IPS DF 4.7 (cell line): ENCODE data around the gene TP53BP2.
"Not testable (repeated sequence)": the region's sequence is repeated elsewhere in the genome, so short reads cannot be mapped to it uniquely, and the experiment has no call there.

ENCODE experiments used
- DNase-seq: peaks from one replicate; pipeline ENCODE4 v3.0.0-alpha.2; 2013; ENCODE audit warnings: low spot score; ENCODE audit errors: extremely low read depth

Gene TP53BP2

DNA sequence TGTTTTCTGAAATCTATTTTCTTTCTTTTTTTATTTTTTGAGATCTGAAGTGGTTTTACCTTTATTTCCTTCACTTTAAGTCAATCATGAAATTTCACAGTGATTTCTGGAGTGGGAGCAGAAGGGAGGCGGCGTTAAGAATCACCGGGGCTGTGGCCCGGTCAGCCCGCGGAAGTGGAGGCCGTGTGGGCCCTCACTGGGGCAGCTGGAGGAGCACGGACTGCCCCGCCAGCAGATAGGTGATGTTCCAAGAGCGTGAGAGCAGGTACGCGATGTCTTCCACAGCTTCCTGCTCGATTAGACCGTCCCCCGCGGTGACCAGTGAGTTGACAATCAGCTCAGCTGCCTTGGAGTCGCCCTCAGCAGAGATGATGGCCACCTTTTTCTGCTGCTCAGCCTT is 10.6 kb upstream of the TP53BP2 start:
- DNase-seq = no peak

DNA sequence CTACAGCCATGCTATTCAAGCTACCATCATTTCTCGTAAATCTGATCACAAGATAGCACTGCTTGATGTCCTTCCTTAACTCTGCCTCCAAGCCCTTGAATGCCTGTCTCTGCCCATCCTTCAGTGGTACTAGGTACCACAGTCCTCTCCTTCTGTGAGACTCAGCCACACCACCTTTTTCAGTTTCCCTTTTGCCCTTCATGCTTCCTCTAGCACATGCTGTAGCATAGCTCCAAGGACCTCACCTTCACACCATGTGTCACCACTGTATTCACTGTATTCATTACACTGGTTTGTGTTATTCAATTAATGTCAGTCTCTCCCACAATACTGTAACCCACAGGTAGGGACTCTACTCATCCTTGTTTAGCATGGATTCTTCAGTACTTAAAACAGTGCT is 8.0 kb upstream of the TP53BP2 start:
- no peak for DNase-seq

DNA sequence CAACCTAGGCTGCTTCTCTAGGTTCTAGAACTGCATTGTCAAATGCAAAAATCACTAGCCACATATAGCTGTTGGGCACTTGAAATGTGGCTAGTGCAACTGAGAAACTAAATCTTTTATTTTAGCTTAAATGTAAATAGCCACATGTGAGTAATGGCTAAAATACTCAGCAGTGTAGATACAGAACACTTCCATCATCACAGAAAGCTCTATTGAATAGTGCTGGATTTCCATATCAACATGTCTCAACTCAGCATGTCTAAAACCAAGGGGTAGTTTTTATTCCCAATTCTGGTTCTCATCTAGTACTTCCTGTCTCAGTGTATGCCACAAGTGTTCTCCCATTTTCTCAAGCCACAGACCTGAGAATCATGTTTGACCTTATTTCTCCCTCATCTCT is 7.5 kb upstream of the TP53BP2 start:
- no peak for DNase-seq

DNA sequence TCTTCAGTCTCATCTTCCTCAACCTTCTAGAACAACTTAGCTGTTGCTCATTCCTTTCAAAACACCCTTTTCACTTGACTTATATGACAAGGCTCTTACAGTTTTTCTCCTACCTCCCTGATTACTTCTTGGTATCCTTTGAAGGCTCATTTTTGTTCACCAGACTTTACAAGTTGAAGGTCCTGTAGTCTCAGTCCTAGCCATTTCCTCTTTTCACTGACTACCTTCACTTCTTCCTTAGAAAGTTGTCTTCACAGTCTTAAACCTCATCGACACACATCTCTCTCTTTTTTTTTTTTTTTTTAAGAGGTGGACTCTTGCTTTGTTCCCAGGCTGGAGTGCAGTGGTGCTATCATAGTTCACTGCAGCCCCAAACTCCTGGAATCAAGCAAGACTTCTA is 6.6 kb upstream of the TP53BP2 start:
- DNase-seq = no peak

DNA sequence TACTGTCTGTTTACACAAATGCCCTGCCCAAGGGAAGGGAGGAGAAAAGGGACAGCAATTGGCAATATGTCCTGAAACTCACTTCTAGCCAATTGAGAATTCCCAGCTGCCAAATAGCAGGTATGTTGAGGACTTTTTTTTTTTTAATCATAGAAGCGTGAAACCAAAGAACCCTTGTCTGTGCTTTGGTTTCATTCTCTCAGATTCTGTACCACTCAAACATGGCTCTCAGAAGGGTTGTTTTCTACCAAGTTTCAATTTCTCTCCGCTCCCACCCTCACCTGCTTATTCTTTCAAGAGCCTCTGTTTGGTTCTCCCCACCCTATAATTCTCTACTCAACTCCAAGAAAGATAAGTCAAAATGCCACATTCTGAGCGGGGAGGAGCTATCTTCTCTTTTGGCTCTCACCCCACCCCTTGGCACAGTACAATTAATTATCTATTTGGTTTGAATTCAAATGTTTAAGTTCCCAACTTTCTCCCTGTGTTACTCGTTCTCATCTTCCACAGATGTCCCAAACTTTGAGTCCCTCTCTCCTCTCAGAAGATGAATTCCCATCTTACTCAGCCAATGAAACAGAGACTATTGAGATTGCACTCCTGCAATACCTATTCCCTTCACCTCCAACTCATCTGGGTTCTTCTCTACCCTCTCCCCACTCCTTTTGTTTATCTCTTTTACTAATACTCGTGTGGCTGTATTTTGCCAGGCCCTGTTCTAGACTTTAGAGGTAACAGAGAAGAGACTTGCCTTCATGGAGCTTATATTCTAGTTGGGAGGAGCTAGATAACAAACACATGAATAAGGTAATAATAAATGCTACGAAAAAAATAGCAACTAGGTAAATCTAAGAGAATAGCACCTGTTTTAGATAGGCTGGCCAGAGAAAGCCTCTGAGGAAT is 3.9 kb upstream of the TP53BP2 start:
- no peak for DNase-seq

DNA sequence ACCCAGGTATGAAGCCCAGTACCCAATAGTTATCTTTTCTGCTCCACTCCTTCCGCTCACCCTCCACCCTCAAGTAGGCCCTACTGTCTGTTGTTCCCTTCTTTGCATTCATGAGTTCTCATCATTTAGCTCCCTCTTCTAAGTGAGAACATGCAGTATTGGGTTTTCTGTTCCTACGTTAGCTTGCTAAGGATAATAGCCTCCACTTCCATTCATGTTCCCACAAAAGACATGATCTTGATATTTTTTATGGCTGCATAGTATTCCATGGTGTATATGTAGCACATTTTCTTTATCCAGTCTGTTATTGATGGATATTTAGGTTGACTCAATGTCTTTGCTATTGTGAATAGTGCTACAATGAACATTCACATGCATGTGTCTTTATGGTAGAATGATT is 2.8 kb upstream of the TP53BP2 start:
- no peak for DNase-seq

DNA sequence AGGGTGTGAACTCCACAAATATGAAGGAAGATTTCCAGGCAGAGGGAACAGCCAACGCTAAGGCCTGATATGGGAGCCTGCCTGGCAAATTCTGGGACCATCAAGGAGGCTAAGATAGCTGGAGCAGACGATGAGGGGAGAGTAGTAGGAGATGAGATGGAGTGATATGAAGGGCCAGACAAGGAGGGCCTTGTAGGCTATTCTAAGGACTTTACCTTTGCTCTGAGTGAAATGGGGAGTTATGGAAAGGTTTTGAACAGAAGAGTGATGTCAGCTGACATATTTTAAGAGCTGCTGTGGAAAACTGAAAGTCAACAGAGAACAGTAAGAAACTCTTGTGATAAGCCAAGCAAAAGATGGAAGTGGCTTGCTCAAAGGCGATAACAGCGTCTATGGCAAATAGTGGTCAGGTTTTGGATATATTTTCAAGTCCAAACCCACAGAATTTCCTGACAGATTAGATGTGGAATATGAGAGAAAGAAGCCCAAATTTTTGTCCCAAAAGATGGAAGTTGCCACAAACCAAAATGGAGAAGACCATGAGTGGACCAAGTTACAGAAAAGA is 2.1 kb upstream of the TP53BP2 start:
- DNase-seq = no peak

DNA sequence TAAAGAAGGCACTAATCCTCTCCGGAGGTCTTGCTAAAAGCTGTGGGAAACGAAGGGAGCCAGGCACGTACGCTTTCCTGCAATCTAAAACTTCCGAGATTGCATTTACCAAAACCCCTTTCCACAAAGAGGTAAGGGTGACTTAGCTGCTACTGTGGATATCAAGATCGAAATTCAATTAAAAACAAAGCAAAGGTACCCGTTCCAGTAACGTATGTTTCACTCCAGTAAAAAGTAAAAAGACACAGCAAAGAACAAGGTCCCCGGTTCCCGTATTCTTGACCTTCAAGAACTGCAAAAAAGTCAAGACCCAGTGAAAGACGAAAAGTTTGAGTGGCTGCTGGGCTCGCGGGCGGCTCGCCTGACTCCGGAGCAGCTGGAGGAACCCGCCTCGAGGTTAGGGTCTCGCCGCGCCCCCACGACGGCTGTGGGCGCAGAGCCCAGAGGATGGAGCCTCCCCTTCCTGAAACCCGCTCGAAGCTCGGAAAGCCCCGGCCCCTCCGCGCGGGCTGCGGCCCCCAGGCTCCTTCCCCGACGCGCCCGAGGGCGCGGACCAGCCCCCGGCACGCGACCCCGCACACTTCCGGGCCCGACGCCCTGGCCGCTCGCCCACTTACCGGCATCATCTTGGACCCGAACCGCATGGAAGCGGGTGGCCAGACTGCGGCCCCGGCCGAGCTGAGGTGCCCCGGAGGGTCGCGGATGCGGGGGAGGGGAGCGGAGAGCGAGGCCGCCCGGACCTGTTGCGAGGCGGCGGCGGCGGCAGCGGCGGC is 524 bp downstream of the TP53BP2 start:
- no peak for DNase-seq

DNA sequence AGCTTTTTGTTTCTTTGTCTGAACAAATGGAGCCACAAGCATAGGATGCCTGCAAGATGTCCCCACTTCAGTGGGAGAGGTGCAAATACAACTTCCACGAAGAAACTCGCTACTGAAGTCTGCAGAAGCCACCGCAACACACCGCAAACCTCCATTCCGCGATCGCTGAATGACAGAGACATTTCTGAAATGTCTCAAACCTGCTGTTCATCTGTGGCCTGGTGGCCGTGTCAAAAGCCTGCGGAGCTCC is 1.0 kb downstream of the TP53BP2 start:
- DNase-seq = no peak

DNA sequence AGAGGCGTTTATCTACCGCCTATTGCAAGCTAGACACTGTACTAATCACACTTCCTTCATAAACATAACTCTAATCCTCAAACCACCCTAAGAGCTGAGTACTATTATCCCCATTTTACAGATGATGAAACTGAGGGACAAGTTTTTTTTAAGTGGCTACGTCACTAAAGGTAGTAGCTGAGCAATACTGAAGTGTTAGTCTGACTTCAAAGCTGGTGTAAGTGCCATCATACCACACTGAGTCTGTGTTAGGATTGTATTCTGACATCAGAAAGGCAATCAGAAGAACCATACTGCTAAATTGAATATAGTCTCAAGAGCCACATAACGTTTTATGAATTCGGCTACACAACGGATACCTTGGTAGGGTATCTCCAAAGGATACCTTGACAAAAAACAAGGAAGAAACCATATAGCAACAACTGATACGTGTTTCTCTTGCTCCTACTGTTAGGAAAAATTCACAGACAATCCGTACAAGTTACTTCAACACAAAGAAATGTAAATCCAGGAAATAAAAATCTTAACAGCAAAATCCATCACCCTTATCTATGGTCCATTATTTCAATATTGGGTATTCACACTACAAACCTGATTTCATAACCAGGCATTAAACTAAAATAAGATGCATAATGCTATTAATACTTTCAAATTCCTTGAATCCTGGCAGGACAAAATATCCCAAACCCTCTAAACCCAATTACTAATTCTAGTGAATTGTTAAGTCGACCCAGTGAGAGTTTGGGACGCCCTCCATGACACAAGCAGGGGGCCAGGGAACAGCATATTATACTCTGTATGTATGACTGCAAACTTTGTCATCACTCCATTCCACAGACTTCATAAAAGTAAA is 1.6 kb downstream of the TP53BP2 start:
- DNase-seq = no peak

DNA sequence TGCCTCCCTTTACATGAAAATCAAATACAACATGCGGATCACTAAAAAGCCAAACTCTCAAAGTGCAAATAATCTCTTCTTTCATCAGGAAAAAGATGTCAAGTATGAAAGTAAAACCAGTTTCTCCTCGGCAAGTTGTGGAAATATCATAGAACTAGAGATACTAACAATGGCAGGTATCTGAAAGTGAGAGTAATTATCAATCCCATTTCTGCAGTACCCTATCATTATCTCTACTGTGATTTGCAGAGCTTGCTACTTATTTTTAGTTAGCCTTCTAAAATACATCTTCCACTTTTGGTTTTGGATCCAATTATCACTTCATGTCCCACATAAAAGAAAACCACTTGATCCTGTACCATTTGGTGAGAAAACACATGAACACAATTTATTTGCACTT is 3.0 kb downstream of the TP53BP2 start:
- DNase-seq = no peak

DNA sequence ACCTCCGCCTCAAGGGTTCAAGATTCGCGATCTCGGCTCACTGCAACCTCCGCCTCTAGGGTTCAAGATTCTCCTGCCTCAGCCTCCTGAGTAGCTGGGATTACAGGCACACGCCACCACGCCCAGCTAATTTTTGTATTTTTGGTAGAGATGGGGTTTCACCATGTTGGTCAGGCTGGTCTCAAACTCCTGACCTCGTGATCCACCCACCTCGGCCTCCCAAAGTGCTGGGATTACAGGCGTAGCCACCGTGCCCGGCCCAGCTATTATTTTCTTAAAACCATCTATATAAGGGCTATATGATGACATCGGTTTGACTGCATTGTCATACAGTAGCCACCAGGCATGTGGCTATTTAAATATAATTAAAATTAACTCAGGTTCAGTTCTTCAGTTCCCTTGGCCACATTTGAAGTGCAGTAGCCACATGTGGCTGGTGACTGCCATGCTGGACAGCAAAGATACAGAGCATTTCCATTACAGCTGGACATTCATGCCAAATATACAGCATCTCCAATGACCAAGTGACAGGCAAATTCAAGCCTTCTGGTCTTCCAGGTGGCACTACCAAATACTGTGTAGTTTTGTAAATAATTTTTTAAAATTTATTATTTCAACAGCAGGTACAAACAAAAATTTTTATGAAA is 3.6 kb downstream of the TP53BP2 start:
- DNase-seq = not testable (repeated sequence)

DNA sequence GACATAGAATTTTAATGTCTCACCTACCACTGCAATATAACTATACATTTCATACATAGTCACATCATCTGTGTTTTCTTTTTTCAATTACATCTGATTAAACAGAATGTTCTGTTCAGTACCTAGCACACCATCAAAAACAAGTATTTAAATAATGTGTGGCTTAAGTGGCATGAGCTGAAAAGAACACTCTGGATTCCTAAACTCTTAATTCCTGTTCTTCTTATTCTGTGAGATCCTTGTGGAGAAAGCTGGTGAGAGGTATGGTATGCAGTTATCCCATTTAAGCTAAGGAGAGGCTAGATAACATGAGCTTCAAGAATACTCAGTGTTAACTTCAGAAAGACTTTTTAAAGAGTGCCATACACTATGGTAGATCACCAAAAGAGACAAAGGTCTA is 5.5 kb downstream of the TP53BP2 start:
- DNase-seq = no peak

DNA sequence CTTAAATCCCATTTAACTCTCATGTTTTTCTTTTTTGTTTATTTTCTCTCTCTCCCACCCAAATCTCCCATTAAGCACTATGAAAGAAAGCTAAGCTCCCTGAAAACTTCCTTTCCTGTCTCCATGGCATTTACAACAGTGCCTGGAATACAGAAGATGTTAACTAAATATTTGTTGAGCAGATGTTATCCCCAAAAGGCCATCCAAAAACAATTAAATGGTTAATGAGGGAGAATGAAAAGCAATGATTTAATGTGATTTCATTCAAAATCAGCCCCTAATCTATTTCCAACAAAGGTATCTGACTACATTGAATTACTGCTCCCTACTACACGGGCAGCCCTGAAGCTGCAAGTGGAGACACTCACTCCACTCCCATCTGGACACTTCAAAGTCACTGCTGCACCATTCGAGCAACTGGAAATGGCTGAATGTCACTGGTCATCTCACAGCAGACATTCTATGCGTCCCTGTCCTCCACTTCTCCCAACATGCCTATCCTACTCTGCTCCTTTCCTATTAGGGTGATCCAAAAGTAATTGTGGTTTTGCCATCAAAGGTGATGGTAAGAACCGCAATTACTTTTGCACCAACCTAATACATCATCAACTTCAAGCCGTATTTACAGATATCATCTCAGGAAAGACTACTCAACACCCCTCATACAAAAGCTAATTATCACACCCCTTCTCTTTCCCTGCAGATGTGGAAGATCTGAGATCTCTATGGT is 7.5 kb downstream of the TP53BP2 start:
- DNase-seq = no peak

DNA sequence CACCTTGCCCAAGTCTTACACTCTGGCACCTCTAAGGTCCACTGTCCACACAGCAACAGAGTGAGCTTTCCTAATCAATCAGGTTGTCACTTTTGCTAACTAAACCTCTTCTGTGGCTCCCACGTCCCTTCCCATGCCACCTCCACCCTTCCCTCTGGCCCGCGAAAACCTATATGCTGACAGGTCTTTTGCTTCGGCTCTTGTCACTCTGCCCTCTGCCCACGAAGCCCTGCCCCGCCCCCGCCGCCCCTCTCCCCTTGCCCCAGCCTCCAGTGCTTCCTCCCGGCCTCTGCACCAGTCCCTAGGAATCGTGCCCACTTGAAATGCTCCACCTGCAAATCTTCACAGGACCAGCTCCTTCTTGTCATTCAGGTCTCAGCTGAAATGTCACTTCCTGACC is 8.1 kb downstream of the TP53BP2 start:
- DNase-seq = no peak

DNA sequence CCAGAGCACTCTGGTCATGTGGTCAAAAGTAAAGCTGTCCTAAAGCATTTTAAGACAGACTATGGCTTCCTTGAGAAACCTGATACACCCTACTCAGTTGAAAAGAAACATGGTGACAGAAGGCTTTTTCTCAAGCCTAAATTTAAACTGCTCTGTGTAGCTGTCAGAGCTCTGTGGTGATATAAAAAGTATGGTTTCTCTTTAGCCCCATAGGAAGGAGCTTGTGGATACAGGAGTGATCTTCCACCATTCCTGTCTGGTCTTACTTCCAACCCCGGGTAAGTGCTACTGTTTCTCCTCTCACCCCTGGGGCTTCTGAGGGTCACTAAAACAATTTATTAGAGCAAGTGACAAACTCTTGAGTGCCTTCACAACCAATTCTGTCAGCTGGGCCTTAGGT is 8.5 kb downstream of the TP53BP2 start:
- no peak for DNase-seq

DNA sequence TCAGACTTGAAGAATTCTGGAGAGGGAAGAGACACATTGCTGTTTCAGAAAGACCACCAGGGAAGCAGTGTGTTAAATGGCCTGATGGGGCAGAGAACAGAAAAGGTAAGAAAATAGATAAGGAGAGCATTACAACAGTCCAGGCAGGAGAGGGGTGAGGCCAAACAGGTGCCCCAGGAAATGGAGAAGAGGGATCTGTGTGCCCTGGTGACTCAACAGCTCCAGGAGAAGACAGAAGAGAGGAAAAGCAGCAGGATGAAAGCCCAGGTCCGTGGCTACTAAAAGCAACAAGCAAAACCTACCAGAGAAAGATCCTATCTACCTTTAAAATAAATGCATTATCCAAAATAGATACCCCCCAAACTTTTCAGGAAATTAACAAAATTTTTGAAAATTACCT is 9.2 kb downstream of the TP53BP2 start:
- no peak for DNase-seq

DNA sequence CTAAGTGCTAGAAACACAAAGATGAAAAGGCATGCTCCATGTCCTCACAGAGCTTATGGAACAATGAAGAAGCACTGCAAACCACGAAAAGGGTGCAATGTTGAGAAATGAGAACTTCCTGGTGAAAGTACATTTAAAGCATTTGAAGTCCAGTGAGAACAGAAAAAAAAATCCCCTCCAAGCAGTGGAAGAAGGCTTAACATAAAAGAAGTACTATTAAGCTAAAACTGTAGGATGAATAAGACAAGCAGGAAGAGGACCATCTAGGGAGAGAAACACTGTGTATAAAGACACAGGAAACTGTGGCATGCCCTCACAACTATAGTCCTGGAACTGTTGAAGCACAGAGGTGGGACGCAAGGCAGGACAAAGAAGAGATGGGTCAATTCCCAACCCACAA is 10.0 kb downstream of the TP53BP2 start:
- DNase-seq = no peak

DNA sequence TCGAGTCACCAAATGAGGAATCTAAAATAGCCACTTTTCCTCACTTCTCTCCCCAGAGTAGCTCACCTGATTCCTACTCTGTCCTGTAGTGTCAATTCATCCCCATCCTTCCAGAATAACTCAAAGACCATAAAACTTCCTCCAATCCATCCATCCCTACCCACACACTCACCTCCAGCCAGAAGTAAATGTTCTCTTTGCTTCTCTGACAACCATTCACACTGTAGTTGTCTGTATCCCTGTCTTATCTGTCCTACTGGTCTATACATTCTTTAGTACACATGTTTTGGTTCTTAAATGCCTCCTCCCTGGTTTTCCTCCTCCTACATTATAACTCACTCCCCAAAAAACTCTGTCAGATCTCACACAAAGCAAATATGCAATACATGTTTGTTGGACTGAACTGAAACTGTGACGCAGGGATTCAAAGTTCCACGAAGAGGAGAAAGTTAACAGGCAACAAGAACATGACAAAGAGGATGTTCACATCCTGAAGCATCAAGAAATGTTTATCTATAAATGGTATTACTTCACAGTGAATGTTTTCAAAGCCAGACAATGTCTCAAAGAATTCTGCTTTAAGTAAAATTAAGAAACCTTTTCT is 11.0 kb downstream of the TP53BP2 start:
- no peak for DNase-seq

DNA sequence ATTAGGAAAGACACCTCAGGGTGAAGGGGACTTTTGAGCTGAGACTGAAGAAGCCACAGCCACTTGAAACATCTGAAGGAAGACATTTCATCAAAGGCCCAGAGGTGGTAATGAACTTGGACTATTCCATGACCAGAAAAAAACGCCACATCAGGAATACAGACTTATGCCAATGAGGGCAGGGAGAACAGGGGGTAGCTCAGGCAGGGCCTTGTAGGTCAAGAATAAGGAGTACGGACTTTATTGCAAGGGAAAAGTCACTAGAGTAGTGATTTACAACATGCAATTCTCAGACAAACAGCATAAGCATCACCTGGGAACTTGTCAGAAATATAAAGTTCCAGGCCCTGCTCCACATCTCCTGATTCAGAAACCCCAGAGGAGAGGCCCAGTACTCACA is 11.8 kb downstream of the TP53BP2 start:
- DNase-seq = no peak
